Measurements from ENCODE around the gene SENP8.

DNA sequence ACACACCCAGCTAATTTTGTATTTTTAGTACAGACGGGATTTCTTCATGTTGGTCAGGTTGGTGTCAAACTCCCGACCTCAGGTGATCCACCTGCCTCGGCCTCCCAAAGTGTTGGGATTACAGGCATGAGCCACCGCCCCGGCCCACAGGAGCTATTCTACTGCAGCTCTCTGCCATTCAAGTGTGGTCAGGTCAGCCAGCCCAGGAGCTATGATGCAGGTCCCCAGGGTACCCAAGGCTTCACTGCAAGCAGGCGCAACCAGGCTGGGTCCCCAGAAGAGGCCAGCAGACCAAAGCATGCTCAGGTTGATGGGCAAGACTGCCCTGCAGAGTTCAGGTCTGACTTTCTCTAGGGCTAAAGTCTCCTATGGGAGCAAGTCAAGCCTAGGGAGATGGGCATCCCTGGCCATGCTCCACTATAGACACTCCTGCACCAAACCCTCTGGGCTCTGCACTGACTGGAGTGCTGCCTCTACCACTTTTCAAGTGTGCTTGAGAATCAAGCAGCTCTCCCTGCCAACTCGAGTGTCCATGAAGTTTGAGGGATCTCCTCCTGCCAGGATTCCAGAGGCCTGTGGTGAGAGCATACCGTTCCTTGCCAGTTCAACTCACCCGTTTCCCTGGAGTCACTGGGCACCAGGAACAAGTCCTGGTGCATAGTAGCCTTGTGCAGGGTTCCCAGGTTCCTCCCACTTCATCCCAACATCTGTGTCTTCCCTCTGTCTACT, 31.1 kb upstream of the SENP8 start:
- TF ChIP-seq POLR2A (IDR thresholded peaks at IDR 0.05): no peak
- TF ChIP-seq, protein P1, sequence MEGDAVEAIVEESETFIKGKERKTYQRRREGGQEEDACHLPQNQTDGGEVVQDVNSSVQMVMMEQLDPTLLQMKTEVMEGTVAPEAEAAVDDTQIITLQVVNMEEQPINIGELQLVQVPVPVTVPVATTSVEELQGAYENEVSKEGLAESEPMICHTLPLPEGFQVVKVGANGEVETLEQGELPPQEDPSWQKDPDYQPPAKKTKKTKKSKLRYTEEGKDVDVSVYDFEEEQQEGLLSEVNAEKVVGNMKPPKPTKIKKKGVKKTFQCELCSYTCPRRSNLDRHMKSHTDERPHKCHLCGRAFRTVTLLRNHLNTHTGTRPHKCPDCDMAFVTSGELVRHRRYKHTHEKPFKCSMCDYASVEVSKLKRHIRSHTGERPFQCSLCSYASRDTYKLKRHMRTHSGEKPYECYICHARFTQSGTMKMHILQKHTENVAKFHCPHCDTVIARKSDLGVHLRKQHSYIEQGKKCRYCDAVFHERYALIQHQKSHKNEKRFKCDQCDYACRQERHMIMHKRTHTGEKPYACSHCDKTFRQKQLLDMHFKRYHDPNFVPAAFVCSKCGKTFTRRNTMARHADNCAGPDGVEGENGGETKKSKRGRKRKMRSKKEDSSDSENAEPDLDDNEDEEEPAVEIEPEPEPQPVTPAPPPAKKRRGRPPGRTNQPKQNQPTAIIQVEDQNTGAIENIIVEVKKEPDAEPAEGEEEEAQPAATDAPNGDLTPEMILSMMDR (IDR thresholded peaks at IDR 0.05): no peak
